GM19455 (cell line): ENCODE data around the gene SYNJ2.
"Not testable (repeated sequence)": the region's sequence is repeated elsewhere in the genome, so short reads cannot be mapped to it uniquely, and the experiment has no call there.

Source experiments
- ATAC-seq: cut with Tn5 transposase; IDR thresholded peaks from one replicate; pipeline ENCODE4 v1.9.1; 2021; ENCODE audit not compliant: unreplicated experiment

Gene SYNJ2, protein sequence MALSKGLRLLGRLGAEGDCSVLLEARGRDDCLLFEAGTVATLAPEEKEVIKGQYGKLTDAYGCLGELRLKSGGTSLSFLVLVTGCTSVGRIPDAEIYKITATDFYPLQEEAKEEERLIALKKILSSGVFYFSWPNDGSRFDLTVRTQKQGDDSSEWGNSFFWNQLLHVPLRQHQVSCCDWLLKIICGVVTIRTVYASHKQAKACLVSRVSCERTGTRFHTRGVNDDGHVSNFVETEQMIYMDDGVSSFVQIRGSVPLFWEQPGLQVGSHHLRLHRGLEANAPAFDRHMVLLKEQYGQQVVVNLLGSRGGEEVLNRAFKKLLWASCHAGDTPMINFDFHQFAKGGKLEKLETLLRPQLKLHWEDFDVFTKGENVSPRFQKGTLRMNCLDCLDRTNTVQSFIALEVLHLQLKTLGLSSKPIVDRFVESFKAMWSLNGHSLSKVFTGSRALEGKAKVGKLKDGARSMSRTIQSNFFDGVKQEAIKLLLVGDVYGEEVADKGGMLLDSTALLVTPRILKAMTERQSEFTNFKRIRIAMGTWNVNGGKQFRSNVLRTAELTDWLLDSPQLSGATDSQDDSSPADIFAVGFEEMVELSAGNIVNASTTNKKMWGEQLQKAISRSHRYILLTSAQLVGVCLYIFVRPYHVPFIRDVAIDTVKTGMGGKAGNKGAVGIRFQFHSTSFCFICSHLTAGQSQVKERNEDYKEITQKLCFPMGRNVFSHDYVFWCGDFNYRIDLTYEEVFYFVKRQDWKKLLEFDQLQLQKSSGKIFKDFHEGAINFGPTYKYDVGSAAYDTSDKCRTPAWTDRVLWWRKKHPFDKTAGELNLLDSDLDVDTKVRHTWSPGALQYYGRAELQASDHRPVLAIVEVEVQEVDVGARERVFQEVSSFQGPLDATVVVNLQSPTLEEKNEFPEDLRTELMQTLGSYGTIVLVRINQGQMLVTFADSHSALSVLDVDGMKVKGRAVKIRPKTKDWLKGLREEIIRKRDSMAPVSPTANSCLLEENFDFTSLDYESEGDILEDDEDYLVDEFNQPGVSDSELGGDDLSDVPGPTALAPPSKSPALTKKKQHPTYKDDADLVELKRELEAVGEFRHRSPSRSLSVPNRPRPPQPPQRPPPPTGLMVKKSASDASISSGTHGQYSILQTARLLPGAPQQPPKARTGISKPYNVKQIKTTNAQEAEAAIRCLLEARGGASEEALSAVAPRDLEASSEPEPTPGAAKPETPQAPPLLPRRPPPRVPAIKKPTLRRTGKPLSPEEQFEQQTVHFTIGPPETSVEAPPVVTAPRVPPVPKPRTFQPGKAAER (N-terminal part only)

DNA sequence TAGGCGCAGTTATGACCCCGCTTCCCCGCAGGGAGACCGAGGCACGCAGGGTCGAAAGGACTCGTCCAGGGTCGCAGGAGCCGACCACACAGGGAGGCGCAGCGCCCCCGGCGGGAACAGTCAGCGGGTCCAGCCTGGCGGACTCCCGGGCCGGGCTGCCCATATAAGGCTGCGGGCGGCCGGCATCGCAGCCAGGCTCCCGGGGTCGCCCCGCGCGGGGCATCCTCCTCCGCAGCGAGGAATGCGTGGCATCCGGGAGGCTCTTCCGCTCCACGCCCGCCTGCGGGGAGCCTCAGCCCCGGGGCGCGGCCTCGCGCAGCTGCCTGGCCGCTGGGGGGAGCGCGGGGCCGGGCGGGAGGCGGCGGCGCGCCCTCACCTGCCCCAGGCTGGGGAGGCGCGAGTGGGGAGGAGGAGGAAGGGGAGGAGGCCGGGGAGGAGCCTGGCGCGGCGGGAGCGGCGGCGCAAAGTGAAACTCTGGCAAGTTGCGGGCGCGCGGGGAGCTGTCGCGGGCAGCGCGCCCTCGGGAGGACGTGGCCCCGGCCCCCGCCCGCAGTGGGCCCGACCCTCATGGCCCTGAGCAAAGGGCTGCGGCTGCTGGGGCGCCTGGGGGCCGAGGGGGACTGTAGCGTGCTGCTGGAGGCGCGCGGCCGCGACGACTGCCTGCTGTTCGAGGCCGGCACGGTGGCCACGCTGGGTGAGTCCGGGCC is at the start of gene SYNJ2:
TSS of gene SYNJ2 (plus strand) at position 469 of the 707 bp plus-strand sequence. CDS start at position 568, 99 bp downstream.
- ATAC-seq: peak; percentile 74

GRCh38 chr6:157935786-157936185 is 45.9 kb upstream of the SYNJ2 start:
- ATAC-seq: no peak

DNA sequence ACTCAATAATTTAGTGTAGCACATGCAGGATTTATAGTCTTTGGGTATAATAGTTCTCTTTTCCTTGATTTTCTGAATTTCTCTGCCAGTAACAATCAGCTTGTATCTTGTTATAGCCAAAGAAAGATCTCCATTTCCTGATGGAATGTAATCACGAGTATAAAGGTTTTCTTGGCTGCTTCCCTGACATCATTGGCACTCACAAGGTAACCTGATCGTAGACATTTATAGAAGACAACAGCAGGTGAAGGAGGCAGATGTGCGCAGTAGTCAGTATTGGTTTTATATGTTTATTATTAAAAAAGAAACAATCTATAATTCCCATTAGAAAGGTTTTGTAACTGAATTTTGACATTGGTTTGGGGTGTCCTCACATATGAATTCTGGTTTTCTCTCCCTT is 44.3 kb upstream of the SYNJ2 start:
- ATAC-seq: no peak

- no peak for ATAC-seq
These were observed 43.7 kb upstream of the SYNJ2 start for GRCh38 chr6:157937916-157938315.

- not testable (repeated sequence) for ATAC-seq
These were observed 41.2 kb upstream of the SYNJ2 start for GRCh38 chr6:157940375-157941036.

- ATAC-seq: no peak
These were observed 40.4 kb upstream of the SYNJ2 start for GRCh38 chr6:157941101-157941863.

DNA sequence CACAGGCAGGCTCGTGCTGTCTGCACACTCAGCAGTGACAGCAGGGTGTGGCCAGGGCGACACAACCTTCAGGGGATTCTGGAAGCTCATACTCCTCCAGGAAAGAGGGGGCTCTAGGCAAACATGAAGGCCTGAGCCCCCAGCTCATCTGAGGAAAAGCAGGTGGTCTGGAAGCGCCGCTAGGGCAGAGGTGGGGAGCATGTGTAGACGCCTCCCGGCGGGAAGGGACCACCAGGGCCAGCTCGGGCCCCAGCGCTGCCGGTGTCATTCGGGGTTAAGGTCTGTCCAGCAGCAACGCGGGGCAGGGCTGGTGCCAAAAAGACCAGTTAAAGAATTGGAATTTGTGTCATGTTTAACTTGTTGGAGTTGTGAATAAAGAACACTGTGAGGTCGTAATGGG is 39.3 kb upstream of the SYNJ2 start:
- no peak for ATAC-seq

DNA sequence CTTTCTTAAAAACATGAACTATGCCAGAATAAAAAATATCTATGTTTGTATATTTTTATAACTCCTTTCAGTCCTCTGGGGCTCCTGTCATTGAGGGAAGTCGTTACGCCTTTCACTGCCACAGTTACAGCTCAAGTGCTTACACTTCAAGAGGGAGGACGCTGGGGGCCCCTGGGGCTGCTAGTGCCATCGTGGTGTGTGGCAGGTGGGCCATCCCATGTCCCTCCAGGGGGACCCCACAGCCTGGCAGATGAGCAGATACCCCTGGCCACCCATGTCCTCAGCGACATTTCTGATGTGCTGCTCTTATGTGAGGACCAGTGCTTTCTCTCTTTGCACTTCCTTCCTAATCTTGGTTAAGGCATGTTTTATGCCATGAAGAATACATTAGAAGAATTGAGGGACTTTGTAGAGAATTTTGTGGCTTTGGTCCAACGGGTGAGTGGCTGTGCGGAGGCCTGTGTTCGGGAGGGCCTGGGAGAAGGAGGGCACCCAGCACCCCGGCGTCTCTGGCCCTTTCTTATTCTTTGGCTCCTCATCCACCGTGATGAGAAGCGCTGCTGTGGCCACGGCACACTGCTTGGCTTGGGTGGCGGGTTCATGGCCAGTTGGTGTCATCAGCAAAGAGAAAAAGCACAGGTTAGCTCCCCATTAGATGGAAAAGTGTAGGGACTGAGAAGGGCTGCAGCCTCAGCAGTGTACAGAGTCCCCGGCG is 38.3 kb upstream of the SYNJ2 start:
- ATAC-seq: no peak

GRCh38 chr6:157943964-157944283 is 37.7 kb upstream of the SYNJ2 start:
- ATAC-seq: no peak

DNA sequence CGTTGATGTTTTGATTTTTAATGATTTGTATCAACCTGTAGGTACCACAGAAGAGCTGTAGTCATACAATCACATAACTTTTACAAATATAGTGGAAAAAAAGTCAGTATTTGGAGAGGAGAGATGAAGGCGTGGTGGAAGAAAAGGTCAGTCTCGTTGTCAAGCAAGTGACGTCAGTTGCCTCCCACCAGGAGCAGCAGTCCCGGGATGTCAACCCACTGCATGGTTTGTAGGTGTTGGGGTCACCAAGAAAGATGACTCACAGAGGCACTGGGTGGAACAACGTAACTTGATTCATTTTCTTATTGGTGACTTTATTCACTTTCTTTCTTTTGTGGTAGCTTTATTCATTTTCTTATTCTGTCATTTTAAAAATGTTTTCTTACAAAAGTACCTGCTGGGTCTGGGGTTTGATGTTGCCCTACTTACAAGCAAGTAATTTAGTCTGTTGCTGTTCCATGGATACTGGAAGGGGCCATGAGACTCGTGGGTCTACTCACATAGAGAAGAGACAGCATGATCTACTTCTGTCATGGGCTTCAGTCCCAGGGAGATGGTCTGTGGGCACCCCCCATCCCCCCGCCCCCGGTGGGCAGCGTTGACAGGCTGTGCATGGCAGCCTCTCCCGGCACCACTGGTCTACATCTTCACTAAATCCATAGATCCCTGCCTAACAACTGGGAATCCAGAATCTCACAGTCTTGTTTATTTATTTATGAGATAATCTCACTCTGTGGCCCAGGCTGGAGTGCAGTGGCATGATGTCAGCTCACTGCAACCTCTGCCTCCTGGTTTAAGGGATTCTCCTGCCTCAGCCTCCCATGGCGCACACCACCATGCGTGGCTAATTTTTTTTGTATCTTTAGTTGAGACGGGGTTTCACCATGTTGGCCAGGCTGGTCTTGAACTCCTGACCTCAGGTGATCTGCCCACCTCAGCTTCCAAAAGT is 36.4 kb upstream of the SYNJ2 start:
- no peak for ATAC-seq

DNA sequence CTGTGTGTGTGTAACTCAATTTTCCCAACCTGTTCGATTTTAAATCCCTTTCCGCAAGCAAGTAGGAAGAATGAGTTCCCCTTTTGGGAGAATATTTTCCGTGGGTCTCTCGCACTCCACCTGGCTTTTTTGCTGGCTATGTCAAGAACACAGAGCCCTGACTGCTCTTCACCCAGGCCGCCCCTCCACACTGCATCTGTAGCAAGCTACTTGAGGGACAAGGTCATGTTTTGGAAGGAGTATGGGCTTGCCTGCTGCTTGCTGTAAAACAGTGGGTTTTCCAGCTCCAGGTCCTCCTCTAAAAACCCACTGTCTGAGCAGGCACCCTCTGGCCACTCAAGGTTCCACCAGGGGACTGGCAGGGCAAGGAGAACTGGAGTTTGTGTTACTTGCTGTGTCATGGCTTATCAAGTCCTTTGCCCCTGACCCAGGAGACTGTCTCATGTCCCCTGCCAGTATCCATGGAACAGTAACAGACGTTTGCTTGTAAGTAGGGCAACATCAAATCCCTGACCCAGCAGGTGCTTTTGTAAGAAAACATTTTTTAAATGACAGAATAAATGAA is 35.5 kb upstream of the SYNJ2 start:
- no peak for ATAC-seq

DNA sequence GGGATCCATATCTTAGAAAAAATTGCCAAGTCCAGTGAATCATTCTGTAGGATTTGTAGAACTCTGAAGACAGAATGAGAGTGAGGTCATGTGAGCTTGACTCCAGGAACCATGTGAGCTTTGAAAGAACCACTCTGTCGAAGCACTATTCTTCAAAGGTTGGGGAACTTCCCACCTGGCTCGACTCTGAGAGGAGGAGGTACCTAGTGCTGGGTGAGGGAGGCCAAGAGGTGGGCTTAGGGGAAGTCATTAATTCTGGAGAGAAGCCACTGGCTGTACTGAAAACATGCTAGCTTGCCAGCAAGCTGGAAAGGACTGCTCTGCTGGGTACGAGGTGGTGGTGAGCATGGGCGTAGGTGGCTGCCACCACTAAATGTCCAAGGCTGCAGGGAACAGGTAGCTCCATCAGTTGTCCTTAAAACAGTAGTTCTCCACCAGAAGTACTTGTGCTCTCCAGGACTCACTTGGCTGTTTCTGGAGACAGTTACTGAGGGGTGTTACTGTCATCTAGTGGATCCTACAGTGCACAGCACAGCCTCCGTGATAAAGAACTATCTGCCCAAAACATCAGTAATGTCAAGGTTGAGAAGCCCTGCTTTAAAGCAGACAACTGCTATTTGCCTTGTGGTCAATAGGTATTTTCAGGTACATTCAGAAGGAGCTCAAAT is 34.7 kb upstream of the SYNJ2 start:
- ATAC-seq: no peak

GRCh38 chr6:157950899-157951298 is 30.8 kb upstream of the SYNJ2 start:
- not testable (repeated sequence) for ATAC-seq

DNA sequence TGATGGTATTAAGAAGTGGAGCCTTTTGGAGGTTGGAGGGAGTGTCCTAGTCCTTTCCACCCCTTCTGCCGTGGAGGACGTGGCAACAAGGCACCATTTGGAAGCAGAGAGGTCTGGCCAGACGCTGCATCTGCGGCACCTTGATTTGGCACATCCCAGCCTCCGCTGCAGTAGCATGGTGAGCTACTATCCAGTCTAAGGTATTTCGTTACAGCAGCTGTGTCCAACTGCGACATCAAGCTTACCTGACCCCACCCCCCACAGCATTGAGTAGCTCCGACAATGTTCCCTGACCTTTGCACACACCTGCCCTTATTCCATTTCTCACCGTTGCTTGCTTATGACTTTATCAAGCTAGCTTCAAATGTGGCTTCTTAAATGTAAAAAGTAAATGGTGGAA is 29.8 kb upstream of the SYNJ2 start:
- no peak for ATAC-seq

GRCh38 chr6:157952861-157953351 is 28.8 kb upstream of the SYNJ2 start:
- no peak for ATAC-seq

DNA sequence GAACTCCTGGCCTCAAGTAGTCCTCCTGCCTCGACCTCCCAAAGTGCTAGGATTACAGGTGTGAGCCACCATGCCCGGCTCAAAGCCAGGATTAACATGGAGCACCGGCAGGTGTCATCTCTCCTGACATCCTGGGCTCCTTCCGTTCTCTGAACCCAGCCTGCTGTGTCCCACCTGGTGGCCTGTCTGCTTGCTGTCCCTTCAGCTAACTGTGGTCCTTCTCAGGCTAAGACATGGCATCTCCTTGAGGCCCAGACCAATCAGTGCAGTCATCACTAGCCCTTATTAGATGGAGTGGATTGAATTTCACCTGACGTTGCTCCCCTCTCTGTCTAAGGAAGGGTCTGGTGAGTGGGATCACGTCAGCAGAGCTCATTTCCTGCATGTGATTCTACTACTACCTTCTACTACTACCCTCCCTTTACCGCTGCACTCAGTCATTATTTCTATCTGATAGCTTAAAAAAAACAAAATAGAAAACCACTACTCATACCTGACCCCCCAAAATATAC is 28.0 kb upstream of the SYNJ2 start:
- ATAC-seq: no peak
